ENCODE data around the gene MBP. TPM values are rescaled to one million over a fixed set of nuclear protein-coding genes. Genes with fewer than 3 reads are reported as not detected.

MBP gene
- total and polyA plus RNA-seq, 2 of the 4 experiments (the other 2 are of a cell fraction) = 0.72 to 0.90 TPM

DNA sequence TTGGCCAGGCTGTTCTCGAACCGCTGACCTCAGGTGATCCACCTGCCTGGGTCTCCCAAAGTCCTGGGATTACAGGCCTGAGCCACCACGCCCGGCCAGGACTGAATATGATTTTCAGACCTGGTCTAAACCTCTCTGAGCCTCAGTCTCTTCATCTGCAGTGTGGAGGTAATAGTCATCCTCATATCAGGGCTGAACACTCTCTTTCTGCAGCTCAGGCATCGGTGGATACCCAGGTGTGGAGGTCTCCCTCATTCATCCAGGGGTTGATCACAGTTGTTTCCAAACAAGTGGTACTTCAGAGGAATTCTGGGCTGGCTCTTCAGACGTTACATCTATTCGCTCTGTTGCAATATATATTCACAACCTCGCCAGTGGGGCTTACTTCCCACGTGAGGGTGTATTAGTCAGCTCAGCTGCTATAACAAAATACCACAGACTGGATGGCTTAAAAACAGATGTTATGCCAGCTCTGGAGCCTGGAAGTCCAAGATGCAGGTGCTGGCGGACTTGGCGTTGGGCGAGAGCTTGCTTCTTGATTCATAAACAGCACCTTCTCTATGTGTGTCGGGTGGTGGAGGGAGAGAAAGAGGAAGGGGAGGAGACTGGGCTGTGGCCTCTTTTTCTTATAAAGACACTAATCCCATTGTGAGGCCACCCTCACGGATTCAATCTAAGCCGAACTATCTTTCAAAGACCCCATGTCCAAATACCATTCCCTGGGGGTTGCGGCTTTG, 2.9 kb upstream of the MBP start (continued):
- no peak for TF ChIP-seq CEBPB (IDR thresholded peaks at IDR 0.05; ENCODE audit: low read depth, low read length)
- TF ChIP-seq POLR2A (IDR thresholded peaks at IDR 0.05; ENCODE audit: low read depth, low read length) = no peak
- no peak for TF ChIP-seq FOS (IDR thresholded peaks at IDR 0.05; ENCODE audit: low read depth, low read length)
- TF ChIP-seq RAD21 (IDR thresholded peaks at IDR 0.05; ENCODE audit: low read length) = no peak

DNA sequence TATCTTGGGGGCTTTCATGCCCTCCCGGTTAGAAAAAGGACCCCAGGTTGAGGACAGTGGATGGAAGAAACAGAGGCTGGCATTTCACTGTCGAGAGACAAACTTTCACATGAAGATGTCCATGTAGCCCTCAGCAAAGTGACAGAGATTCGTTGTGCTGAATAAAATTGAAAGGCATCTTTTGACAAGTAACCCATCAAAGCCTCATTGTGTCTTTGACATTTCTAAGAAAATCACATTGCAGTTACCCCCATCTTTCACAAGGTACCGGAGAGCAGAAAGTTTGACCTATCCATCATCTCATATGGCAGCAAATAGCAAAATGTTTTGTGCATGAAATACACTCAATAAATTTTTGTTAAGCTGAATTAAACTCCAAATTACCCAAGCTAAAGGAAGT, 2.0 kb upstream of the MBP start:
- in situ Hi-C loops (cut with MboI; ENCODE audit: low sequenced_read_pairs) = no loop called here
- intact Hi-C loops (cut with micrococcal nuclease) = no loop called here
- TF ChIP-seq MXI1 (IDR thresholded peaks at IDR 0.05; ENCODE audit: borderline replicate concordance, low read depth, low read length) (no peak), POLR2A (IDR thresholded peaks at IDR 0.05; ENCODE audit: low read depth, low read length) (no peak), RFX5 (IDR thresholded peaks at IDR 0.05; ENCODE audit: low read depth, low read length) (no peak), MAFK (IDR thresholded peaks at IDR 0.05; ENCODE audit: low read depth, low read length) (no peak), BHLHE40 (IDR thresholded peaks at IDR 0.05; ENCODE audit: low read depth, low read length) (no peak), SMC3 (IDR thresholded peaks at IDR 0.05; ENCODE audit: low read depth, low read length) (no peak), CHD1 (IDR thresholded peaks at IDR 0.05; ENCODE audit: low read depth, low read length) (no peak), CEBPB (IDR thresholded peaks at IDR 0.05; ENCODE audit: low read depth, low read length) (no peak), MAZ (IDR thresholded peaks at IDR 0.05; ENCODE audit: borderline replicate concordance, low read depth, low read length) (no peak), FOS (IDR thresholded peaks at IDR 0.05; ENCODE audit: low read depth, low read length) (no peak)
- TF ChIP-seq, protein P1, sequence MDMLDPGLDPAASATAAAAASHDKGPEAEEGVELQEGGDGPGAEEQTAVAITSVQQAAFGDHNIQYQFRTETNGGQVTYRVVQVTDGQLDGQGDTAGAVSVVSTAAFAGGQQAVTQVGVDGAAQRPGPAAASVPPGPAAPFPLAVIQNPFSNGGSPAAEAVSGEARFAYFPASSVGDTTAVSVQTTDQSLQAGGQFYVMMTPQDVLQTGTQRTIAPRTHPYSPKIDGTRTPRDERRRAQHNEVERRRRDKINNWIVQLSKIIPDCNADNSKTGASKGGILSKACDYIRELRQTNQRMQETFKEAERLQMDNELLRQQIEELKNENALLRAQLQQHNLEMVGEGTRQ (IDR thresholded peaks at IDR 0.05; ENCODE audit: low read depth, low read length) = no peak
- TF ChIP-seq, protein P2, sequence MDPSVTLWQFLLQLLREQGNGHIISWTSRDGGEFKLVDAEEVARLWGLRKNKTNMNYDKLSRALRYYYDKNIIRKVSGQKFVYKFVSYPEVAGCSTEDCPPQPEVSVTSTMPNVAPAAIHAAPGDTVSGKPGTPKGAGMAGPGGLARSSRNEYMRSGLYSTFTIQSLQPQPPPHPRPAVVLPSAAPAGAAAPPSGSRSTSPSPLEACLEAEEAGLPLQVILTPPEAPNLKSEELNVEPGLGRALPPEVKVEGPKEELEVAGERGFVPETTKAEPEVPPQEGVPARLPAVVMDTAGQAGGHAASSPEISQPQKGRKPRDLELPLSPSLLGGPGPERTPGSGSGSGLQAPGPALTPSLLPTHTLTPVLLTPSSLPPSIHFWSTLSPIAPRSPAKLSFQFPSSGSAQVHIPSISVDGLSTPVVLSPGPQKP (IDR thresholded peaks at IDR 0.05; ENCODE audit: borderline replicate concordance, low read depth, low read length) = no peak

More for the DNA sequence above, 2.0 kb upstream of the MBP start:
- ChIA-PET CTCF (interaction anchor here (0.6 kb wide), 1 partner anchor 139 kb away, joined by 5 read pairs; no protein-coding TSS in a partner anchor), POLR2A (ENCODE audit: unreplicated experiment) (no interaction called here)
- peaks cover 16% of the 10 kb centered on the region for H3K27me3 ChIP-seq (ENCODE audit: control insufficient read depth, insufficient read depth, low read length)
- H3K36me3 ChIP-seq (ENCODE audit: control insufficient read depth, insufficient read depth, low read length) = no peaks in the 10 kb centered on the region
- H3K4ac ChIP-seq (ENCODE audit: low read depth, low read length) = no peak overlapping the region
- H4K8ac ChIP-seq (ENCODE audit: low read depth in 2 of 2, low read length in 2 of 2) = no peak overlapping the region
- peaks cover 6% of the 10 kb centered on the region; the same call in 1 of the 2 replicates for H3K4me1 ChIP-seq (ENCODE audit: control insufficient read depth, insufficient read depth, low read length)
- H3K14ac ChIP-seq (replicated peaks; ENCODE audit: low read depth, low read length) = no peak overlapping the region
- no peak overlapping the region for H2AFZ ChIP-seq (replicated peaks; ENCODE audit: low read length, poor library complexity)
- BruUV-seq (replicated peaks) = no TSS peak
- DNase-seq (no peak), ATAC-seq (ENCODE audit: low read depth) (no peak)
- no peak overlapping the region for H3K56ac ChIP-seq (ENCODE audit: extremely low read depth, insufficient read depth, low read length)
- H2BK20ac ChIP-seq (ENCODE audit: low read depth, low read length) = no peak overlapping the region
- H3K4me3 ChIP-seq (ENCODE audit: insufficient read depth, low read depth, low read length) = no peak overlapping the region
- peaks cover 0 to 3% of the 10 kb centered on the region in 2 experiments; a peak in 1 of 4 replicates for H3K79me1 ChIP-seq (ENCODE audit: low read depth in 1 of 2, low read length in 2 of 2)
- H4K5ac ChIP-seq (ENCODE audit: low read depth, low read length) = no peak overlapping the region
- no peak overlapping the region for H2AK9ac ChIP-seq (replicated peaks; ENCODE audit: low read depth, low read length, poor library complexity)
- no peak overlapping the region for H2BK5ac ChIP-seq (ENCODE audit: low read depth, low read length, poor library complexity, severe bottlenecking)
- H4K20me1 ChIP-seq (ENCODE audit: insufficient read depth, low read length) = no peaks in the 10 kb centered on the region
- H3K18ac ChIP-seq (ENCODE audit: low read depth, low read length) = no peak overlapping the region
- H3K27ac ChIP-seq (ENCODE audit: insufficient read depth, low read length) = no peak overlapping the region
- H2AK5ac ChIP-seq (ENCODE audit: low read depth, low read length) = no peak overlapping the region
- no peak overlapping the region for H2BK15ac ChIP-seq (ENCODE audit: low read depth, low read length)
- no peaks in the 10 kb centered on the region for H3K9me3 ChIP-seq (ENCODE audit: control insufficient read depth, insufficient read depth, low read length)
- no peak overlapping the region for H3K9ac ChIP-seq (ENCODE audit: low read depth, low read length)
- WGBS, 2 experiments (ENCODE audit: extremely low coverage in 2 of 2, insufficient read length in 1 of 2) = 100% methylated on average over 2 of the region's 4 CpGs; no CpG with 5 or more reads in 1 of the 2 experiments
- no peak overlapping the region for H3K4me2 ChIP-seq (ENCODE audit: low read depth, low read length)
- H3K23ac ChIP-seq (ENCODE audit: low read depth, low read length) = no peak overlapping the region
- H2BK120ac ChIP-seq (ENCODE audit: low read depth, low read length) = no peak overlapping the region
- H4K91ac ChIP-seq (ENCODE audit: insufficient read depth, low read depth, low read length) = no peak overlapping the region
- no peaks in the 10 kb centered on the region for H3K9me1 ChIP-seq (ENCODE audit: insufficient read depth, low read length)
- dilution Hi-C loops (cut with HindIII; ENCODE audit: low sequenced_read_pairs, unreplicated experiment) = no loop called here

Measured in IMR-90 (cell line).